Measurements from ENCODE around the gene PRTFDC1.

DNA sequence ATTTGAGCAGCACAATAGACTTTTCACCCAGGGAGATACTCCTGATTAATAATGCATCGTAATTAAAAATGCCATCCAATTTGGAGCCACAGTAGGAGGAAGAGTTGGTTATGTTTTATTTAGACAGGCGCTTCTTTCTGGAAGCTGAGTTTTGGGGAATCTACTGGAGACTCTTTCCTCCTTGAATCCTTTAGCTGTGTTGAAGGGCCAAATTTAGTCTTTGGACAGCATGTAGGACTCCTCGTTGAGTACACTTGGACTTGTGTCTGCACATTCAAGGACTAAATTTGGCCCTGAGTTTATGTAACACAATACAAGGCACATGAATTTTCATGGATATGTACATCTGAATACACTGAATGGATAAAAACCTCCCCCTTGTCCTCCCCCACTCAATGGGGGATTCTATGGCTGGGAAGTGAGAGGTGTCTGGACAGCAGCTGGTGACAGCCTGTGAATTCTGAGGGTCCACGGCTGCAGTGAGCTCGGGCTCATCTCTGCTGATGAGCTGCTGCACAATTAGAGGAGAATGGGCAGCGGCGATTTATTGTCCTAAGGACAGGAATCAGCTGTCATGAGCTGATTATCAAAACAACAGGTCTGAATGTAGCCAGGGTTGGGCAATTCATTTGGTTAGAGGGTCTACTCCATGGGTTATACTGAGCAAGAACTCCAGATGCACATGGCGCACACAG is 95.2 kb downstream of the PRTFDC1 start:
- TF ChIP-seq, protein P1, sequence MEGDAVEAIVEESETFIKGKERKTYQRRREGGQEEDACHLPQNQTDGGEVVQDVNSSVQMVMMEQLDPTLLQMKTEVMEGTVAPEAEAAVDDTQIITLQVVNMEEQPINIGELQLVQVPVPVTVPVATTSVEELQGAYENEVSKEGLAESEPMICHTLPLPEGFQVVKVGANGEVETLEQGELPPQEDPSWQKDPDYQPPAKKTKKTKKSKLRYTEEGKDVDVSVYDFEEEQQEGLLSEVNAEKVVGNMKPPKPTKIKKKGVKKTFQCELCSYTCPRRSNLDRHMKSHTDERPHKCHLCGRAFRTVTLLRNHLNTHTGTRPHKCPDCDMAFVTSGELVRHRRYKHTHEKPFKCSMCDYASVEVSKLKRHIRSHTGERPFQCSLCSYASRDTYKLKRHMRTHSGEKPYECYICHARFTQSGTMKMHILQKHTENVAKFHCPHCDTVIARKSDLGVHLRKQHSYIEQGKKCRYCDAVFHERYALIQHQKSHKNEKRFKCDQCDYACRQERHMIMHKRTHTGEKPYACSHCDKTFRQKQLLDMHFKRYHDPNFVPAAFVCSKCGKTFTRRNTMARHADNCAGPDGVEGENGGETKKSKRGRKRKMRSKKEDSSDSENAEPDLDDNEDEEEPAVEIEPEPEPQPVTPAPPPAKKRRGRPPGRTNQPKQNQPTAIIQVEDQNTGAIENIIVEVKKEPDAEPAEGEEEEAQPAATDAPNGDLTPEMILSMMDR (IDR thresholded peaks at IDR 0.05) = no peak
- TF ChIP-seq POLR2AphosphoS5 (IDR thresholded peaks at IDR 0.05) = no peak
- TF ChIP-seq POLR2A (IDR thresholded peaks at IDR 0.05) = no peak
